Dermis blood vessel endothelial cell (primary cell): ENCODE data around the gene SPHK2. TPM values are rescaled to one million over a fixed set of nuclear protein-coding genes. Genes with fewer than 3 reads are reported as not detected.
"Not testable (repeated sequence)": the region's sequence is repeated elsewhere in the genome, so short reads cannot be mapped to it uniquely, and the experiment has no call there.

Source experiments
- DNase-seq: peaks from one replicate; pipeline ENCODE4 v3.0.0; 2010
- total RNA-seq: library from RNA; depleted of rRNA; stranded (reverse); fragments of >200 nt; gene quantifications from 2 replicates; pipeline ENCODE4 v1.2.3, GENCODE V29; 2014

Gene SPHK2
- 8.8 and 12.6 TPM in 2 replicates for total RNA-seq

- DNase-seq, result peak; percentile 100
These were observed at the start of gene SPHK2, which contains the start of gene RPL18 for GRCh38 chr19:48618916-48619691. Gene SPHK2 (plus strand): TSS chr19:48619506. CDS start chr19:48620515, 1,009 bp downstream. Gene RPL18 (minus strand): TSS chr19:48619178. CDS start chr19:48619143, 35 bp downstream.

GRCh38 chr19:48569814-48570213 is 49.5 kb upstream of the SPHK2 start:
- no peak for DNase-seq

- DNase-seq, result no peak
These were observed 47.7 kb upstream of the SPHK2 start for GRCh38 chr19:48571378-48572162.

GRCh38 chr19:48573163-48573505 is 46.2 kb upstream of the SPHK2 start:
- DNase-seq, result no peak

- DNase-seq, result no peak
These were observed 43.2 kb upstream of the SPHK2 start for GRCh38 chr19:48575931-48576622.

GRCh38 chr19:48577908-48578307 is 41.4 kb upstream of the SPHK2 start:
- DNase-seq, result not testable (repeated sequence)

GRCh38 chr19:48578891-48579290 is 40.4 kb upstream of the SPHK2 start:
- no peak for DNase-seq

- no peak for DNase-seq
These were observed 37.1 kb upstream of the SPHK2 start for GRCh38 chr19:48582168-48582567.

GRCh38 chr19:48587387-48587786 is 31.9 kb upstream of the SPHK2 start:
- DNase-seq, result no peak

- DNase-seq, result peak; percentile 90
These were observed 30.5 kb upstream of the SPHK2 start for GRCh38 chr19:48588670-48589401.

GRCh38 chr19:48591021-48591420 is 28.3 kb upstream of the SPHK2 start:
- DNase-seq, result peak; percentile 29

GRCh38 chr19:48595171-48595570 is 24.1 kb upstream of the SPHK2 start:
- DNase-seq, result no peak

GRCh38 chr19:48595833-48596232 is 23.5 kb upstream of the SPHK2 start:
- no peak for DNase-seq

GRCh38 chr19:48596237-48596636 is 23.1 kb upstream of the SPHK2 start:
- no peak for DNase-seq

- DNase-seq, result peak; percentile 58
These were observed 22.4 kb upstream of the SPHK2 start for GRCh38 chr19:48596679-48597465.

GRCh38 chr19:48598996-48599700 is 20.2 kb upstream of the SPHK2 start:
- DNase-seq, result no peak

- no peak for DNase-seq
These were observed 18.5 kb upstream of the SPHK2 start for GRCh38 chr19:48600679-48601417.

GRCh38 chr19:48603001-48603400 is 16.3 kb upstream of the SPHK2 start:
- DNase-seq, result no peak

- no peak for DNase-seq
These were observed 15.9 kb upstream of the SPHK2 start for GRCh38 chr19:48603449-48603848.

- DNase-seq, result no peak
These were observed 15.5 kb upstream of the SPHK2 start for GRCh38 chr19:48603850-48604249.
